ENCODE measurements around the gene GPC5.
"Not testable (repeated sequence)": the region's sequence is repeated elsewhere in the genome, so short reads cannot be mapped to it uniquely, and the experiment has no call there.

GPC5 gene

GRCh38 chr13:91368676-91369440 lies 29.6 kb upstream of the GPC5 start:
- no peak for DNase-seq

- no peak for DNase-seq
Measured at GRCh38 chr13:91369441-91369831, 29.0 kb upstream of the GPC5 start.

GRCh38 chr13:91370501-91370900 lies 27.9 kb upstream of the GPC5 start:
- no peak for DNase-seq

- no peak for DNase-seq
Measured at GRCh38 chr13:91372911-91373310, 25.5 kb upstream of the GPC5 start.

GRCh38 chr13:91375116-91375729 lies 23.2 kb upstream of the GPC5 start:
- no peak for DNase-seq

- no peak for DNase-seq
Measured at GRCh38 chr13:91381371-91381770, 17.1 kb upstream of the GPC5 start.

GRCh38 chr13:91383836-91384235 lies 14.6 kb upstream of the GPC5 start:
- no peak for DNase-seq

GRCh38 chr13:91384896-91385295 lies 13.5 kb upstream of the GPC5 start:
- no peak for DNase-seq

GRCh38 chr13:91389186-91389585 lies 9.2 kb upstream of the GPC5 start:
- no peak for DNase-seq

GRCh38 chr13:91397595-91397994 lies 826 bp upstream of the GPC5 start:
- DNase-seq, result no peak

GRCh38 chr13:91399189-91400062 lies 1.0 kb downstream of the GPC5 start:
- no peak for DNase-seq

GRCh38 chr13:91400063-91400399 lies 1.6 kb downstream of the GPC5 start:
- peak; percentile 36 for DNase-seq

- DNase-seq, result no peak
Measured at GRCh38 chr13:91400671-91401070, 2.2 kb downstream of the GPC5 start.

GRCh38 chr13:91401920-91402319 lies 3.5 kb downstream of the GPC5 start:
- no peak for DNase-seq

- DNase-seq, result no peak
Measured at GRCh38 chr13:91405240-91405639, 6.8 kb downstream of the GPC5 start.

- DNase-seq, result no peak
Measured at GRCh38 chr13:91406619-91407018, 8.2 kb downstream of the GPC5 start.

GRCh38 chr13:91408971-91409370 lies 10.6 kb downstream of the GPC5 start:
- no peak for DNase-seq

- DNase-seq, result not testable (repeated sequence)
Measured at GRCh38 chr13:91416579-91416978, 18.2 kb downstream of the GPC5 start.

GRCh38 chr13:91417660-91418325 lies 19.4 kb downstream of the GPC5 start:
- no peak for DNase-seq

GRCh38 chr13:91426913-91427312 lies 28.5 kb downstream of the GPC5 start:
- no peak for DNase-seq

- DNase-seq, result not testable (repeated sequence)
Measured at GRCh38 chr13:91438674-91439073, 40.3 kb downstream of the GPC5 start.

GRCh38 chr13:91450913-91451312 lies 52.5 kb downstream of the GPC5 start:
- DNase-seq, result no peak

GRCh38 chr13:91454666-91455065 lies 56.2 kb downstream of the GPC5 start:
- DNase-seq, result no peak
